ENCODE results near the gene TIPRL. TPM values are rescaled to one million over a fixed set of nuclear protein-coding genes. Genes with fewer than 3 reads are reported as not detected.
A peak's percentile ranks its signal among the peaks of the same experiment; 100 is the strongest.

The TIPRL gene
- polyA plus RNA-seq, 1 of the 3 experiments (the other 2 are of a cell fraction): 16.4 TPM

GRCh38 chr1:168134132-168134531 is 44.6 kb upstream of the TIPRL start (continued):
- no peak for TF ChIP-seq CTCF (IDR thresholded peaks at IDR 0.05)

- TF ChIP-seq SMC3 (IDR thresholded peaks at IDR 0.05; ENCODE audit: low read depth, low read length) (no peak), EP300 (IDR thresholded peaks at IDR 0.05; ENCODE audit: borderline replicate concordance in 1 of 2, low read depth in 1 of 2, low read length in 1 of 2) (no peak), NRF1 (IDR thresholded peaks at IDR 0.05; ENCODE audit: low read depth, low read length) (no peak), GATA2 (CRISPR knock-in tag; IDR thresholded peaks at IDR 0.05) (no peak), GABPA (IDR thresholded peaks at IDR 0.05; ENCODE audit: low read depth) (no peak), TEAD4 (IDR thresholded peaks at IDR 0.05; ENCODE audit: borderline replicate concordance, insufficient read depth) (no peak), JUND (IDR thresholded peaks at IDR 0.05) (no peak), EZH2phosphoT487 (IDR thresholded peaks at IDR 0.05; ENCODE audit: borderline replicate concordance, low read depth) (no peak), RAD21 (IDR thresholded peaks at IDR 0.05; ENCODE audit: low read length) (no peak), IRF3 (IDR thresholded peaks at IDR 0.05; ENCODE audit: low read depth, low read length) (no peak)
- no peak overlapping the region for H3K9ac ChIP-seq
- peaks cover 16 to 17% of the 10 kb centered on the region in 2 experiments for H3K36me3 ChIP-seq (replicated peaks in 1 of 2; ENCODE audit: control insufficient read depth in 1 of 2, insufficient read depth in 2 of 2, low read length in 1 of 2)
- H3K27me3 ChIP-seq (ENCODE audit: insufficient read depth): no peaks in the 10 kb centered on the region
- H3F3A ChIP-seq (replicated peaks; ENCODE audit: insufficient read depth): peaks cover 7% of the 10 kb centered on the region
- 88% methylated on average over 6 of the region's 7 CpGs for WGBS (ENCODE audit: low lambda C conversion rate)
- no peak for DNase-seq
- ChIA-PET POLR2A (no interaction called here), CTCF (interaction anchor here (0.8 to 3.7 kb wide), 5 partner anchors 11 to 208 kb away, joined by 3 to 24 read pairs (median 4); no protein-coding TSS in a partner anchor)
- peaks cover 8% of the 10 kb centered on the region; the same call in 1 of the 2 replicates for H4K20me1 ChIP-seq (ENCODE audit: insufficient read depth)
- H3K4me3 ChIP-seq (ENCODE audit: low read depth in 2 of 2, low read length in 1 of 2): peak overlapping the region; percentile 82 to 91; a peak in 2 of 4 replicates
- peaks cover 13% of the 10 kb centered on the region in 2 experiments; a peak in 3 of 4 replicates for H3K4me1 ChIP-seq (ENCODE audit: control insufficient read depth in 1 of 2, insufficient read depth in 2 of 2, low read depth in 1 of 2, low read length in 1 of 2)
- H3K27ac ChIP-seq (ENCODE audit: low read depth in 2 of 2, low read length in 1 of 2): no peak overlapping the region
- no peaks in the 10 kb centered on the region for H3K9me3 ChIP-seq
- no peaks in the 10 kb centered on the region for H3K9me2 ChIP-seq
- H2AFZ ChIP-seq (ENCODE audit: low read depth): no peak overlapping the region
- H3K79me2 ChIP-seq (ENCODE audit: insufficient read depth): peaks cover 69% of the 10 kb centered on the region
- peak overlapping the region; percentile 92 for H3K4me2 ChIP-seq
Observed at GRCh38 chr1:168134642-168135041, 44.1 kb upstream of the TIPRL start.
